ENCODE measurements around the gene JAG1.

JAG1 gene

GRCh38 chr20:10635476-10636208, 38.2 kb downstream of the JAG1 start:
- Histone ChIP-seq H2AFZ (ENCODE audit: low read depth, low read length) (no peak overlapping the region), H3K4me3 (ENCODE audit: low read length) (no peak overlapping the region), H3K9ac (ENCODE audit: low read length) (no peak overlapping the region), H3K9me3 (ENCODE audit: insufficient read depth, low read length) (no peaks in the 10 kb centered on the region), H4K20me1 (ENCODE audit: insufficient read depth, low read length) (no peaks in the 10 kb centered on the region), H3K4me2 (ENCODE audit: low read length) (no peak overlapping the region), H3K79me2 (ENCODE audit: low read length) (no peaks in the 10 kb centered on the region), H3K4me1 (ENCODE audit: low read length) (no peaks in the 10 kb centered on the region), H3K27me3 (ENCODE audit: low read depth, low read length) (no peaks in the 10 kb centered on the region), H3K36me3 (replicated peaks; ENCODE audit: low read depth, low read length) (no peaks in the 10 kb centered on the region), H3K27ac (ENCODE audit: low read length) (no peak overlapping the region)
- no peak for TF ChIP-seq CTCF (IDR thresholded peaks at IDR 0.05; ENCODE audit: low read depth, low read length)
- TF ChIP-seq EZH2phosphoT487 (IDR thresholded peaks at IDR 0.05; ENCODE audit: low read depth): no peak

GRCh38 chr20:10634683-10635411, 39.0 kb downstream of the JAG1 start:
- Histone ChIP-seq H3K4me1 (ENCODE audit: low read length) (no peaks in the 10 kb centered on the region), H3K79me2 (ENCODE audit: low read length) (no peaks in the 10 kb centered on the region), H3K27me3 (ENCODE audit: low read depth, low read length) (no peaks in the 10 kb centered on the region), H3K9ac (ENCODE audit: low read length) (no peak overlapping the region), H3K27ac (ENCODE audit: low read length) (no peak overlapping the region), H4K20me1 (ENCODE audit: insufficient read depth, low read length) (no peaks in the 10 kb centered on the region), H3K4me3 (ENCODE audit: low read length) (no peak overlapping the region), H3K4me2 (ENCODE audit: low read length) (no peak overlapping the region), H3K9me3 (ENCODE audit: insufficient read depth, low read length) (no peaks in the 10 kb centered on the region), H2AFZ (ENCODE audit: low read depth, low read length) (no peak overlapping the region), H3K36me3 (replicated peaks; ENCODE audit: low read depth, low read length) (no peaks in the 10 kb centered on the region)
- no peak for TF ChIP-seq EZH2phosphoT487 (IDR thresholded peaks at IDR 0.05; ENCODE audit: low read depth)
- TF ChIP-seq CTCF (IDR thresholded peaks at IDR 0.05; ENCODE audit: low read depth, low read length): no peak

- no peak for TF ChIP-seq EZH2phosphoT487 (IDR thresholded peaks at IDR 0.05; ENCODE audit: low read depth)
- TF ChIP-seq CTCF (IDR thresholded peaks at IDR 0.05; ENCODE audit: low read depth, low read length): no peak
- H3K9me3 ChIP-seq (ENCODE audit: insufficient read depth, low read length): no peaks in the 10 kb centered on the region
- no peak overlapping the region for H3K9ac ChIP-seq (ENCODE audit: low read length)
- no peak overlapping the region for H3K27ac ChIP-seq (ENCODE audit: low read length)
- H3K36me3 ChIP-seq (replicated peaks; ENCODE audit: low read depth, low read length): no peaks in the 10 kb centered on the region
- H3K4me2 ChIP-seq (ENCODE audit: low read length): no peak overlapping the region
- no peaks in the 10 kb centered on the region for H4K20me1 ChIP-seq (ENCODE audit: insufficient read depth, low read length)
- no peaks in the 10 kb centered on the region for H3K27me3 ChIP-seq (ENCODE audit: low read depth, low read length)
- H3K4me3 ChIP-seq (ENCODE audit: low read length): no peak overlapping the region
- H3K79me2 ChIP-seq (ENCODE audit: low read length): no peaks in the 10 kb centered on the region
- no peaks in the 10 kb centered on the region for H3K4me1 ChIP-seq (ENCODE audit: low read length)
- no peak overlapping the region for H2AFZ ChIP-seq (ENCODE audit: low read depth, low read length)
Observed at GRCh38 chr20:10634211-10634610, 39.6 kb downstream of the JAG1 start.

GRCh38 chr20:10633718-10634117, 40.1 kb downstream of the JAG1 start:
- no peaks in the 10 kb centered on the region for H3K9me3 ChIP-seq (ENCODE audit: insufficient read depth, low read length)
- H3K9ac ChIP-seq (ENCODE audit: low read length): no peak overlapping the region
- H3K4me1 ChIP-seq (ENCODE audit: low read length): no peaks in the 10 kb centered on the region
- H3K27ac ChIP-seq (ENCODE audit: low read length): no peak overlapping the region
- TF ChIP-seq EZH2phosphoT487 (IDR thresholded peaks at IDR 0.05; ENCODE audit: low read depth) (no peak), CTCF (IDR thresholded peaks at IDR 0.05; ENCODE audit: low read depth, low read length) (no peak)
- no peaks in the 10 kb centered on the region for H4K20me1 ChIP-seq (ENCODE audit: insufficient read depth, low read length)
- H3K4me2 ChIP-seq (ENCODE audit: low read length): no peak overlapping the region
- no peak overlapping the region for H3K4me3 ChIP-seq (ENCODE audit: low read length)
- H3K36me3 ChIP-seq (replicated peaks; ENCODE audit: low read depth, low read length): no peaks in the 10 kb centered on the region
- H2AFZ ChIP-seq (ENCODE audit: low read depth, low read length): no peak overlapping the region
- no peaks in the 10 kb centered on the region for H3K79me2 ChIP-seq (ENCODE audit: low read length)
- H3K27me3 ChIP-seq (ENCODE audit: low read depth, low read length): no peaks in the 10 kb centered on the region
